Coronary artery (tissue), 2 donors: ENCODE measurements around the gene ZNF292.

Experiments used
- DNase-seq: peaks from one replicate; pipeline ENCODE4 v3.0.0-alpha.2; 2017; ENCODE audit warnings: low spot score
- H3K27ac ChIP-seq, 2 donors: fragments of 200-600 bp; sonication (generic); one replicate each; pipeline ENCODE4 v1.5.1; 2016 to 2019
- H3K4me3 ChIP-seq: fragments of 200-600 bp; sonication (generic); 2 replicates; pipeline ENCODE4 v1.5.1; 2016; ENCODE audit warnings: mild to moderate bottlenecking, moderate library complexity
- TF ChIP-seq, protein P1 (sequence below): fragments of 200-600 bp; sonication (generic); IDR thresholded peaks from one replicate; pipeline ENCODE4 v1.5.1; 2019; ENCODE audit warnings: antibody characterized with exemption

ZNF292 gene

DNA sequence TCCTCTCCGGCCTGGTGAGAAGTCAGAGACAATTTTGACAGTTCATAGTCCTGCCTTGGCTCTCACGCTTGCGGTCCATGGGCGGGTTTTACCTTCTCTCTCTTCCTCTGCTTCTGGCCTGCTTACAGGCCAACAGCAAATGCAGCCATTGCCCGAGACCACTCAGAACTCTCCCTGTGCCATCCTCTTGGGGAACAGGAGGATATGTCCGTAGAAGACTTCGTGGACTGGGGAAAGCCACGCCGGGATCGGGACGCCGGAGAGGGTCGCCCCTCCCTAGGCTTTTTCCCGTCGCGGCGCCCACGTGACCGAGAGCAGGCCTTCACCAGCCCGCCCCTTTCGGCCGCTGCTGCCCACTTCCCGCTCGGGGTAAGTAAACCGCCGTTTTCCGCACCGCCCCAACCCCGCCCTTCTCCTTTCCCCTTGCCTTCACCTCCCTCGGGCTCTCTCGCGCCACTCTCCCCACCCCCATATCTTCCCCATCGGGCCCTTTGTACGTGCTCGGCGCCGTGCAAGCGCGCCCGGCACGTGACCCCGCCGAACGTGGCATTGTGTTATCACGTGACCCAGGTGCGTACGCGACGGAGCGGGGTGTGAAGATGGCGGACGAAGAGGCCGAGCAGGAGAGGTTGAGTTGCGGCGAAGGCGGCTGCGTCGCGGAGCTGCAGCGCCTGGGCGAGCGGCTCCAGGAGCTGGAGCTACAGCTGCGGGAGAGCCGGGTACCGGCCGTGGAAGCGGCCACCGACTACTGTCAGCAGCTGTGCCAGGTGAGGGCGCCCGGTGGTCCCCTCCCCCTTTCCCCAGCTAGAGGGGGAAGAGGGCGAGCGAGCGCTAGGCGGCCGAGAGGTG is at the start of gene ZNF292:
Gene ZNF292, plus strand, starts transcription at position 573 of the 849 bp plus-strand sequence. Its CDS starts 27 bp downstream, at position 600.
- DNase-seq: peak; percentile 98
- TF ChIP-seq, protein P1, sequence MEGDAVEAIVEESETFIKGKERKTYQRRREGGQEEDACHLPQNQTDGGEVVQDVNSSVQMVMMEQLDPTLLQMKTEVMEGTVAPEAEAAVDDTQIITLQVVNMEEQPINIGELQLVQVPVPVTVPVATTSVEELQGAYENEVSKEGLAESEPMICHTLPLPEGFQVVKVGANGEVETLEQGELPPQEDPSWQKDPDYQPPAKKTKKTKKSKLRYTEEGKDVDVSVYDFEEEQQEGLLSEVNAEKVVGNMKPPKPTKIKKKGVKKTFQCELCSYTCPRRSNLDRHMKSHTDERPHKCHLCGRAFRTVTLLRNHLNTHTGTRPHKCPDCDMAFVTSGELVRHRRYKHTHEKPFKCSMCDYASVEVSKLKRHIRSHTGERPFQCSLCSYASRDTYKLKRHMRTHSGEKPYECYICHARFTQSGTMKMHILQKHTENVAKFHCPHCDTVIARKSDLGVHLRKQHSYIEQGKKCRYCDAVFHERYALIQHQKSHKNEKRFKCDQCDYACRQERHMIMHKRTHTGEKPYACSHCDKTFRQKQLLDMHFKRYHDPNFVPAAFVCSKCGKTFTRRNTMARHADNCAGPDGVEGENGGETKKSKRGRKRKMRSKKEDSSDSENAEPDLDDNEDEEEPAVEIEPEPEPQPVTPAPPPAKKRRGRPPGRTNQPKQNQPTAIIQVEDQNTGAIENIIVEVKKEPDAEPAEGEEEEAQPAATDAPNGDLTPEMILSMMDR: no peak
- peak within 1 kb of the TSS; percentile 94 to 98 for H3K27ac ChIP-seq
- peak within 1 kb of the TSS; percentile 99 for H3K4me3 ChIP-seq

- Histone ChIP-seq H3K27ac (no peak overlapping the region), H3K4me3 (no peak overlapping the region)
- TF ChIP-seq, protein P1: no peak
- no peak for DNase-seq
Observed at GRCh38 chr6:87105823-87106222, 49.5 kb upstream of the ZNF292 start.

DNA sequence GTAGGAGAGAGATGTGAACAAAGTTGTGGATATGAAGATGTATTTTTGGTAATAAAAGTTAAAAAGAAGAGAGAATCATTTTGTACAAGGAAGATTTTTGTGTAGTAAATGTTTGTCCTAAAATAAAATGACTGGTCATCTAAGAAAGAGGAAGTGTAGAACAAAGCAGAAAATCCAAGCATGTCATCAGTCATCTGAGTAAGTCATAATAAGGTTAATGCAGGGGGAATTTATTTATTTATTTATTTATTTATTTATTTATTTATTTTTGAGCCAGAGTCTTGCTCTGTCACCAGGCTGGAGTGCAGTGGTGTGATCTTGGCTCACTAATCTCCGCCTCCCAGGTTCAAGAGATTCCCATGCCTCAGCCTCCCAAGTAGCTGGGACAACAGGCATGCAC is 44.7 kb upstream of the ZNF292 start:
- H3K4me3 ChIP-seq: no peak overlapping the region
- DNase-seq: no peak
- no peak overlapping the region for H3K27ac ChIP-seq
- TF ChIP-seq, protein P1: no peak

DNA sequence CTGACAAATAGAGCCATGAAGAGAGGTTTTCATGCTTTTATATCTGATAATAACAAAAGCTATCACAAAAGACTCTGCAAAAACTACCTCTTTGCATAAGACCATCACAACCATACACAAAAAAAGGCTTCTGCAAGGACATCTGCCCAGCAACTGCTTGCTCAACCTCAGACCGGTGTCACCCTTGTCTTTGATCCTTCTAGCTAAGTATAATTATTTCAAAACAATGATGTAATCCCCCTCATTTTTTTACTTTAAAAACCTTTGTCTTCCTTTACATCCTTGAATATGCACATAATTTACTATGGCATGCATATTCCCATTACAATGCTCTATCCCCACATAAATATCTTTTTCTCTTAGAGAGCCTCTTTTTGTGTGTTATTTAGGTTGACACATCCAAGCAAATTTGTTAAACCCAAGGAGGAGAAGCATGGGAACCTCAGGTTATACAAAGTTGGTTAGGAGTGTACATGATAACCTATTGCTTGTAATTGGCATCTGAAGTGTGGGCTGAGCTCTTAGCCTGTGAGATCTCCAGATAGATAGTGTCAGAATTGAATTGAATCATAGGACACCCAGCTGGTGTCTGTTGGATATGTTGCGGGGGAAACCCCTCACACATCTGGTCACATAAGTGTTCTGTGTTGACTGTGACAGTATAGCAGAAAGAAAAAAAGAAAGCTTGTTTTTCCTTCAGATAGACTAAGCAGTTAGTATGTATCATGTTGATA is 39.8 kb upstream of the ZNF292 start:
- Histone ChIP-seq H3K27ac (no peak overlapping the region), H3K4me3 (no peak overlapping the region)
- TF ChIP-seq, protein P1: no peak
- no peak for DNase-seq

DNA sequence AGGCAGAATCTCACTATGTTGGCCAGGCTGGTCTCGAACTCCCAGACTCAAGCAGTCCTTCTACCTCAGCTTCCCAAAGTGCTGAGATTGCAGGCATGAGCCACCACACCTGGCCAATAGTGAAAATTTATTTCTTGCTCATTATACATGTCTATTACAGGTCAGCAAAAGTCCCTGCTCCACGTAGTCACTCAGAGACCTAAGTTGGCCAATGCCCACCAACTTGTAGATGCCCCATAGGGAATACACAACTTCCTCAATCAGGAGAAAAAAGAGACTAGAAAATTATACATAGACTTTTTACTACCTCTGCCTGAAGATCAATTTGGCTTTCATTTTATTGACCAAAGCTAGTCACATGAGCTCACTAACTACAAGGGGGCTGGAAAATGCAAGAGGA is 38.4 kb upstream of the ZNF292 start:
- H3K27ac ChIP-seq: no peak overlapping the region
- H3K4me3 ChIP-seq: no peak overlapping the region
- TF ChIP-seq, protein P1: no peak
- no peak for DNase-seq

GRCh38 chr6:87118054-87118453 is 37.3 kb upstream of the ZNF292 start:
- H3K27ac ChIP-seq: no peak overlapping the region
- no peak overlapping the region for H3K4me3 ChIP-seq
- TF ChIP-seq, protein P1: no peak
- no peak for DNase-seq
